ENCODE data around the gene MIXL1.
"Not testable (repeated sequence)": the region's sequence is repeated elsewhere in the genome, so short reads cannot be mapped to it uniquely, and the experiment has no call there.

MIXL1 gene

DNA sequence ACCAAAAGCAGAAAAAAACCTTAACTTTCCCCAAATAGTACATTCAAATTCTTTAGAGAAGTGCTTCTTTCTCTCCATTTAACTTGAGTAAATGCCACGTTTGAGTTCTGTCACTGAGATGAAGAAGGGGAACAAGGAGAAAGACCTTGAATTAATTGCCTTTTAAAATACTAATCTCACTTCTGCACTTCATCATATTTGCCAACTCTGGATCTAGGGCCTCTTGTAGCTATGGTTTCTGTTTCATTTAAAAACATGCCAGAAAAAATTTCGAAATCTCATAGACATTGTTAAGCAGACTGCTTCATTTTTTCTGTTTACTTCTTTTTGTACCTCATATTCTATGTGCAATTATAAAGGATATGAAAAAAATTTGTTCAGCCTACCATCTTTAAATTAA lies 24.6 kb downstream of the MIXL1 start:
- Histone ChIP-seq H3K9me3 (ENCODE audit: control insufficient read depth, insufficient read depth, low read length) (no peaks in the 10 kb centered on the region), H3K36me3 (ENCODE audit: control insufficient read depth, insufficient read depth, low read length) (peaks cover 48% of the 10 kb centered on the region), H3K27me3 (ENCODE audit: control insufficient read depth, insufficient read depth, low read length) (no peaks in the 10 kb centered on the region), H3K9ac (ENCODE audit: low read depth, low read length) (no peak overlapping the region), H3K27ac (ENCODE audit: low read depth, low read length) (no peak overlapping the region), H3K4me3 (ENCODE audit: low read depth, low read length) (no peak overlapping the region), H3K4me1 (ENCODE audit: control insufficient read depth, insufficient read depth, low read length) (no peaks in the 10 kb centered on the region)

DNA sequence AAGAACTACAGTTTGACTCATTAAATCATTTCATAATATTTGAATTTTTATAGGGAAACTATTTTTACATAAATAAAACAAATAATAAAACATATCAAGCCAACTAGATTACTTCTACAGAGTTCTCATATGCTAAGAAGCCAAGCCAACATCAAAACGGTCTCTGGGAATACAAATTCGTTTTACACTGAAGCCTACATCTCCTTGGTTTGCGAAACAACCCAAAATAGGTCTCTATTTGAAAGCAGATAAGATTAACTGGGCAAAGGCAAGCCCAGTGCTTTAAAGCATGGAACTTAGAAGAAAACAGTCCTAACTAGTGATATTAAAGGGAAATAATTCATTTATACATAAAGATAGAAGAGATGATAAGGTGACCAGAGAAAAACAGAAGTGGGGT lies 25.3 kb downstream of the MIXL1 start:
- Histone ChIP-seq H3K4me3 (ENCODE audit: low read depth, low read length) (no peak overlapping the region), H3K27ac (ENCODE audit: low read depth, low read length) (no peak overlapping the region), H3K4me1 (ENCODE audit: control insufficient read depth, insufficient read depth, low read length) (no peaks in the 10 kb centered on the region), H3K9me3 (ENCODE audit: control insufficient read depth, insufficient read depth, low read length) (no peaks in the 10 kb centered on the region), H3K9ac (ENCODE audit: low read depth, low read length) (no peak overlapping the region), H3K27me3 (ENCODE audit: control insufficient read depth, insufficient read depth, low read length) (no peaks in the 10 kb centered on the region), H3K36me3 (ENCODE audit: control insufficient read depth, insufficient read depth, low read length) (peaks cover 49% of the 10 kb centered on the region)

DNA sequence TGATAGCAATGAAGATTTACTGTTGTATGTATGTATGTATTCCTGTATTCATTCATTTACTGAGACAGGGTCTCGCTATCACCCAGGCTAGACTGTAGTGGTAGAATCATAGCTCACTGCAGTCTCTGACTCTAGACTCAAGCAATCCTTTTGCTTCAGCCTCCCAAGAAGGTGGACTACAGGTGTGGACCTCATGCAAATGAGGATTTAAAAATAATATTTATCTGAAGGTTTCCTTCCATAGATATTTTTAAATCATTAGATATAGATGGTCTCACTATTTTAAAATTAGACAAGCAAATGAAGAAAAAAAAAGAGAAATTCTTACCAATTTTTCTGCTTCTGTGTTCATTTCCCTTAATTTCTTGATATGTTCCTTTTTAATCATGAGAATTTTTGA lies 27.0 kb downstream of the MIXL1 start:
- Histone ChIP-seq H3K9ac (ENCODE audit: low read depth, low read length) (no peak overlapping the region), H3K27ac (ENCODE audit: low read depth, low read length) (no peak overlapping the region), H3K27me3 (ENCODE audit: control insufficient read depth, insufficient read depth, low read length) (no peaks in the 10 kb centered on the region), H3K4me3 (ENCODE audit: low read depth, low read length) (no peak overlapping the region), H3K4me1 (ENCODE audit: control insufficient read depth, insufficient read depth, low read length) (no peaks in the 10 kb centered on the region), H3K9me3 (ENCODE audit: control insufficient read depth, insufficient read depth, low read length) (no peaks in the 10 kb centered on the region), H3K36me3 (ENCODE audit: control insufficient read depth, insufficient read depth, low read length) (peaks cover 42% of the 10 kb centered on the region)

DNA sequence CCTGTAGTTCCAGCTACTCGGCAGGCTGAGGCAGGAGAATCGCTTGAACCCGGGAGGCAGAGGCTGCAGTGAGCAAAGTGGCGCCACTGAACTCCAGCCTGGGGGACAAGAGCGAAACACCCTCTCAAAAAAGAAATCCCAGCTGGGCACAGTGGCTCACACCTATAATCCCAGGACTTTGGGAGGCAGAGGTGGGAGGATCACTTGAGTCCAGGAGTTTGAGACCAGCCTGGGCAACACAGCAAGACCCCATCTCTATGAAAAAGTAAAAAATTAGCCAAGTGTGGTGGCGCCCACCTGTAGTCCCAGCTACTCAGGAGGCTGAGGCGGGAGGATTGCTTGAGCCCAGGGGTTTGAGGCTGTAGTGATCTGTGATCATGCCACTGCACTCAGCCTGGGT lies 29.4 kb downstream of the MIXL1 start:
- H3K27ac ChIP-seq (ENCODE audit: low read depth, low read length); H3K4me1 ChIP-seq (ENCODE audit: control insufficient read depth, insufficient read depth, low read length); H3K4me3 ChIP-seq (ENCODE audit: low read depth, low read length); H3K9ac ChIP-seq (ENCODE audit: low read depth, low read length); H3K27me3 ChIP-seq (ENCODE audit: control insufficient read depth, insufficient read depth, low read length); H3K9me3 ChIP-seq (ENCODE audit: control insufficient read depth, insufficient read depth, low read length): not testable (repeated sequence)
- peaks cover 35% of the 10 kb centered on the region for H3K36me3 ChIP-seq (ENCODE audit: control insufficient read depth, insufficient read depth, low read length)

DNA sequence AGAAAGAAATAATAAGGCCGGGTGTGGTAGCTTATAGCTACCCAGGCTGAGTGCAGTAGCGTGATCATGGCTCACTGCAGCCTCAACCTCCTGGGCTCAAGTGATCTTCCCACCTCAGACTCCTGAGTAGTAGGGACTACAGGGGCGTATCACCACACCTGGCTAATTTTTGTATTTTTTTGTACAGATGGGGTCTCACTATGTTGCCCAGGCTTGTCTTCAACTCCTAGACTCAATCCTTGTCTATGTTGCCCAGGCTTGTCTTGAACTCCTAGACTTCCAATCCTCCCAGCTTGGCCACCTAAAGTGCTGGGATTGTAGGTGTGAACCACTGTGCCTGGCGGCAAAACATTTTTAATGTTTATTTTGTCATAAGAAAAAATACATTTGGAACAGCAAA lies 30.5 kb downstream of the MIXL1 start:
- peaks cover 24% of the 10 kb centered on the region for H3K36me3 ChIP-seq (ENCODE audit: control insufficient read depth, insufficient read depth, low read length)

DNA sequence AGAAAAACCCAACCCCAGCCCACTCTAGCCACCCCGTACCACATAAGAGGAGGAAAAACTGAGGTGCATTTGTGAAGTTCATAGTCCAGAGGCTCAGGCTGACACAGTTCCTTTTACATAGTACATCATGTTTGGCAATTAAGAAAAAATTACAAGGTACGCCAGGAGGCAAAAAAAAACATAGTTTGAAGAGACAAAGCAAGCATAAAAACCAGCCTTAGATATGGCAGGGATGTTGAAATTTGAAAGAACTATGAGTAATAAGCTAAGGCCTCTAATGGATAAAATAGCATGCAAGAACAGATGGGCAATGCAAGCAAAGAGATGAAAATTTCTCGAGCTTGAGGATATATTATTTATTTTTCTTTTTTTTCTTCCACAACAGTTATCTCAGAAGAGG lies 31.9 kb downstream of the MIXL1 start:
- no peak overlapping the region for H3K4me3 ChIP-seq (ENCODE audit: low read depth, low read length)
- peaks cover 14% of the 10 kb centered on the region for H3K36me3 ChIP-seq (ENCODE audit: control insufficient read depth, insufficient read depth, low read length)
- H3K27me3 ChIP-seq (ENCODE audit: control insufficient read depth, insufficient read depth, low read length): no peaks in the 10 kb centered on the region
- no peaks in the 10 kb centered on the region for H3K4me1 ChIP-seq (ENCODE audit: control insufficient read depth, insufficient read depth, low read length)
- no peaks in the 10 kb centered on the region for H3K9me3 ChIP-seq (ENCODE audit: control insufficient read depth, insufficient read depth, low read length)
- no peak overlapping the region for H3K9ac ChIP-seq (ENCODE audit: low read depth, low read length)
- H3K27ac ChIP-seq (ENCODE audit: low read depth, low read length): no peak overlapping the region

More for the DNA sequence above, 30.5 kb downstream of the MIXL1 start:
- H3K27ac ChIP-seq (ENCODE audit: low read depth, low read length): no peak overlapping the region
- H3K27me3 ChIP-seq (ENCODE audit: control insufficient read depth, insufficient read depth, low read length): no peaks in the 10 kb centered on the region
- H3K4me1 ChIP-seq (ENCODE audit: control insufficient read depth, insufficient read depth, low read length): no peaks in the 10 kb centered on the region
- H3K4me3 ChIP-seq (ENCODE audit: low read depth, low read length): no peak overlapping the region
- H3K9ac ChIP-seq (ENCODE audit: low read depth, low read length): no peak overlapping the region
- H3K9me3 ChIP-seq (ENCODE audit: control insufficient read depth, insufficient read depth, low read length): no peaks in the 10 kb centered on the region

DNA sequence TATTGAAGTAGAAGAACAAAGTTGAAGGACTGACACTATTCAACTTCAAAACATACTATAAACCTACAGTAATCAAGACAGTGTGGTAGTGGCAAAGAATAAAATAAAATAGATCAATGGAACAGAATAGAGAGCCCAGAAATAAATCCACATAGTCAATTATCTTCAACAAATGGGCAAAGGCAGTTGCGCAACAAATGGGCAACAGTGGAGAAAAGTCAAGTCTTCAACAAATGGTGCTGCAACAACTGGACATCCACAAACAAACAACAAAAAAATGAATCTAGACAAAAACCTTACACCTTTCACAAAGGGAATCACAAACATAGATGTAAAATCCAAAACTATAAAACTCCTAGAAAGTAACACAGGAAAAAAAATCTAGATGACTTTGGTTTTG lies 38.4 kb downstream of the MIXL1 start:
- Histone ChIP-seq H3K27me3 (ENCODE audit: control insufficient read depth, insufficient read depth, low read length) (no peaks in the 10 kb centered on the region), H3K9ac (ENCODE audit: low read depth, low read length) (no peak overlapping the region), H3K4me3 (ENCODE audit: low read depth, low read length) (no peak overlapping the region)

DNA sequence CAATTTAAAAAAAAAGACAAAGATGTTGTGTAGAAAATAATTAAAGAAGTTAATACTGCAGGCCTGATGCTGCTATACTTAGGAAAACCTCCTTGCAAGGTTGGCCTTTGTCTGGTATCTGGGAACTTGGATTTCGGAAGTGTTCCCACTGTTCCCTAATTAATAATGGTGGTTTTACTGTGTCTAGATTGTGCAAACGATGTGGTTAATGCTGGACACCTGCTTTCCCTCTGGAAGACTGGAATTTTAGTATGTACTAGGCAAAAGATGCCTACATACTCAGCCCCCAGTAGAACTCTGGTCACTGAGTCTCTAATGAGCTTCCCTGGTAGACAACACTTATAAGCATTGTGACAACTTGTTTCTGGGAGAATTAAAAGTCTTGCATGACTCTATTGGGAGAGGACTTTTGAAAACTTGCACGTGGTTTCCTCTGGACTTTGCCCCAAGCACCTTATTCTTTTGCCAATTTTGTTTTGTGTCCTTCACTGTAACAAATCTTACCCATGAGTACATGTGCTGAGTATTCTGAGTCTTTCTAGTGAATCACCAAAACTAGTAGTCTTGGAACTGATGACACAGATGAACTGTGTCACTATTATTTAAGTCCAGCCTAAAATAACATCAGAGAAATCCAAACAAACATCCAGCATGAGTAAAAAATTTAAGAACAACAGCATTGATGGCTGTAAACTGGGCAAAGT lies 45.1 kb downstream of the MIXL1 start:
- Histone ChIP-seq H3K4me3 (ENCODE audit: low read depth, low read length) (no peak overlapping the region), H3K27ac (ENCODE audit: low read depth, low read length) (no peak overlapping the region), H3K36me3 (ENCODE audit: control insufficient read depth, insufficient read depth, low read length) (peaks cover 37% of the 10 kb centered on the region), H3K27me3 (ENCODE audit: control insufficient read depth, insufficient read depth, low read length) (no peaks in the 10 kb centered on the region), H3K9ac (ENCODE audit: low read depth, low read length) (no peak overlapping the region), H3K9me3 (ENCODE audit: control insufficient read depth, insufficient read depth, low read length) (no peaks in the 10 kb centered on the region), H3K4me1 (ENCODE audit: control insufficient read depth, insufficient read depth, low read length) (no peaks in the 10 kb centered on the region)

More for the DNA sequence above, 38.4 kb downstream of the MIXL1 start:
- Histone ChIP-seq H3K36me3 (ENCODE audit: control insufficient read depth, insufficient read depth, low read length) (peaks cover 43% of the 10 kb centered on the region), H3K27ac (ENCODE audit: low read depth, low read length) (no peak overlapping the region), H3K4me1 (ENCODE audit: control insufficient read depth, insufficient read depth, low read length) (no peaks in the 10 kb centered on the region), H3K9me3 (ENCODE audit: control insufficient read depth, insufficient read depth, low read length) (no peaks in the 10 kb centered on the region; the same call in 1 of the 2 replicates)

DNA sequence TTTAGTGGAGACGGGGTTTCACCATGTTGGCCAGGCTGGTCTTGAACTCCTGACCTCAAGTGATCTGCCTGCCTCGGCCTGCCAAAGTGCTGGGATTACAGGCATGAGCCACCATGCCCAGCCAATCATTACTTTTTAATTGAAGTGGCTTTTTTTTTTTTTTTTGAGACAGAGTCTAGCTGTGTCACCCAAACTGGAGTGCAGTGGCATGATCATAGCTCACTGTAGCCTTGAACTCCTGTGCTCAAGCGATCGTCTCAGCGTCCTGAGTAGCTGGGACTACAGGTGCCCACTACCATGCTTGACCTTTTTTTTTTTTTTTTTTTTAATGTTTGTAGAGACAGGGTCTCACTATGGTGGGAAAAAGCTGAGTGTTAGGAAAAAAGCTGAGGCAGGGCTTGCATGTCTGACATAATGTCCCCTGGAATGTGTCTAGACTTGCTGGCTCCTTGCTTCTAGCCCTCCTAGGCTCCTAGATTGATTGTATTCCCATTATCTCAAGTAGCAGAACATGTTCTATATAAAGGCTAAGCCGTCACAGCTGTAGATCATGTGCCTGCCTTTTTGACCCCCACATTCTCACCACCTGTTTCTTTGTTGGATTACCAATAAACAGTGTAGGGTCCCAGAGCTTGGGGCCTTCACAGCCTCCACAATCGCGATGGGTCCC lies 48.9 kb downstream of the MIXL1 start:
- H3K27me3 ChIP-seq (ENCODE audit: control insufficient read depth, insufficient read depth, low read length); H3K4me3 ChIP-seq (ENCODE audit: low read depth, low read length); H3K9ac ChIP-seq (ENCODE audit: low read depth, low read length); H3K9me3 ChIP-seq (ENCODE audit: control insufficient read depth, insufficient read depth, low read length); H3K4me1 ChIP-seq (ENCODE audit: control insufficient read depth, insufficient read depth, low read length): not testable (repeated sequence)
- Histone ChIP-seq H3K27ac (ENCODE audit: low read depth, low read length) (peak overlapping the region; percentile 42), H3K36me3 (ENCODE audit: control insufficient read depth, insufficient read depth, low read length) (peaks cover 45% of the 10 kb centered on the region)

DNA sequence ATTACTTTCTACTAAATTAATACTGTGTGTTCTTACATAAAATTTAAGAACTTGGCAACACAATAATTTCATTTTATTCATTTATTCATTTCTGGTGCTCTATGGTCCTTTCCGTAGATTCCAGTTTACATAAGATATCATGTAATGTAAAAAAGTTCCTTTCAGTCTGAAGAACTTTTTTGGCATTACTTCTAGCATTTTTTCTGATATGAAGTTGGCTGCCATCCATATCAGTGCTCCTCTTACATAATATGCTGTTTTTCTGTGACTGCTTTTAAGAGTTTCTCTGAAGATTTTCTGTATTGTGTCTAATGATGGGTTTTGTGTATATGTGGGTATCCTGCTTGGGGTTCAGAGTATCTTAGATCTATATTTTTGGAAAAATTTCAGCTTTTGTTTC lies 50.7 kb downstream of the MIXL1 start:
- H3K4me3 ChIP-seq (ENCODE audit: low read depth, low read length): no peak overlapping the region
- H3K27ac ChIP-seq (ENCODE audit: low read depth, low read length): no peak overlapping the region
- H3K27me3 ChIP-seq (ENCODE audit: control insufficient read depth, insufficient read depth, low read length): no peaks in the 10 kb centered on the region
- H3K36me3 ChIP-seq (ENCODE audit: control insufficient read depth, insufficient read depth, low read length): peaks cover 38% of the 10 kb centered on the region
- no peak overlapping the region for H3K9ac ChIP-seq (ENCODE audit: low read depth, low read length)
- no peaks in the 10 kb centered on the region for H3K9me3 ChIP-seq (ENCODE audit: control insufficient read depth, insufficient read depth, low read length)
- no peaks in the 10 kb centered on the region for H3K4me1 ChIP-seq (ENCODE audit: control insufficient read depth, insufficient read depth, low read length)

DNA sequence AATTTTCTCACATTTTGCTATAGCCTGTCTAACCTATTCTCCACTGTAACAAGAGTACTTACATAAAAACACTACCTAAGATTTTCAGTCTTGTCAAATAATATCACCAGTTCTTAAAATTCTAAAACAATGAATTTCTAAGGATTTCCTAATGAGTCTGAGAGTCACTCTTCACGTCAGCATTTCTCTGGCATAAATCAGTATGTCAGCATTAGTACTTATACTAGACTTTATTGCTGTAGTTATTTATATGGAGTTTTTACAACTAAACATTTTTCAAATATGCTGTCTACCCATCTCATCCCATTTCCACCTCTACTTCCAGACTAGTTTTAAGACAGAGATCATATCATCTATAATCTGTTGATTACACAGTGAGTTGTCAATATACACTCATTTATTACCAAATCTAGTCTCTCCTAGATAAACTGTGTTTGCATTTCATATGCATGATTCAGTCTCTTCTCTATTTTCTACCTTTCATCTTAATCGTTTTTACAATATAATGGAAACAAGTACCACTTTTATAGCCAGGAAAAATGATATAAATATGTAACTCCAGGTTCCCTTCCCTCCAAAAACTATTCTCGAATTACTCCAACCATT lies 52.7 kb downstream of the MIXL1 start:
- Histone ChIP-seq H3K36me3 (ENCODE audit: control insufficient read depth, insufficient read depth, low read length) (peaks cover 43% of the 10 kb centered on the region), H3K4me3 (ENCODE audit: low read depth, low read length) (no peak overlapping the region)

More for the DNA sequence above, 52.7 kb downstream of the MIXL1 start:
- Histone ChIP-seq H3K9me3 (ENCODE audit: control insufficient read depth, insufficient read depth, low read length) (no peaks in the 10 kb centered on the region), H3K9ac (ENCODE audit: low read depth, low read length) (no peak overlapping the region), H3K4me1 (ENCODE audit: control insufficient read depth, insufficient read depth, low read length) (no peaks in the 10 kb centered on the region), H3K27ac (ENCODE audit: low read depth, low read length) (no peak overlapping the region), H3K27me3 (ENCODE audit: control insufficient read depth, insufficient read depth, low read length) (no peaks in the 10 kb centered on the region)
